Body of pancreas (tissue), 4 donors: ENCODE measurements around the gene SPINT1. TPM values are rescaled to one million over a fixed set of nuclear protein-coding genes. Genes with fewer than 3 reads are reported as not detected.

ENCODE experiments used
- ATAC-seq: fragments of 150-250 bp; one replicate; pipeline ENCODE4 v1.9.1; 2016
- DNase-seq, 4 donors: peaks; one replicate each; pipeline ENCODE4 v3.0.0-alpha.2; 2019
- H3K27ac ChIP-seq, 4 donors: fragments of 200-600 bp; sonication (generic); 1 replicate in 3 of 4; 2 replicates in 1 of 4; pipeline versions ENCODE4 v1.5.1 to v1.6.1; 2016 to 2019; ENCODE audit warnings: mild to moderate bottlenecking in 1 of 4, mixed read lengths in 1 of 4, moderate library complexity in 1 of 4
- H3K27me3 ChIP-seq, 2 donors: fragments of 200-600 bp; sonication (generic); one replicate each; pipeline ENCODE4 v1.6.0; 2016; ENCODE audit warnings: mild to moderate bottlenecking in 1 of 2
- H3K36me3 ChIP-seq, 2 donors: fragments of 200-600 bp; sonication (generic); replicated peaks in 1 of 2; 2 replicates each; pipeline ENCODE4 v1.5.1; 2016; ENCODE audit warnings: low read depth in 2 of 2; ENCODE audit not compliant: insufficient read depth in 1 of 2
- H3K4me1 ChIP-seq: fragments of 200-600 bp; sonication (generic); one replicate; pipeline ENCODE4 v1.6.0; 2016
- H3K4me3 ChIP-seq, 2 donors: fragments of 200-600 bp; sonication (generic); 1 replicate in 1 of 2; 2 replicates in 1 of 2; pipeline ENCODE4 v1.5.1; 2016 to 2019
- H3K9me3 ChIP-seq, 3 donors: fragments of 200-600 bp; sonication (generic); 1 replicate in 2 of 3; 2 replicates in 1 of 3; pipeline ENCODE4 v1.5.1; 2016
- CTCF ChIP-seq, 7 experiments: fragments of 450-650 bp in 4 of 7; fragments of 200-600 bp in 3 of 7; sonication (generic) in 3 of 7; IDR thresholded peaks; one replicate each; pipeline ENCODE4 v1.5.1; 2016 to 2019; ENCODE audit warnings: antibody characterized with exemption in 7 of 7
- POLR2A ChIP-seq, 3 donors: fragments of 450-650 bp; IDR thresholded peaks; one replicate each; pipeline ENCODE4 v1.6.1; 2016; ENCODE audit warnings: antibody characterized with exemption in 3 of 3, mild to moderate bottlenecking in 2 of 3
- WGBS, 2 donors: methylation state at CpG; one replicate each; pipeline ENCODE4 v1.1.5; 2017; 5-methylcytosine and 5-hydroxymethylcytosine counted together
- intact Hi-C: fragments of 100-400 bp; cut with DNase I; formaldehyde crosslinking; loops from one replicate; pipeline ENCODE4 v1.15.1; 2023
- total RNA-seq, 2 donors: library from RNA; depleted of rRNA; stranded (reverse); fragments of >200 nt; gene quantifications; one replicate each; pipeline ENCODE4 v1.1.0, GENCODE V29; 2016

Gene SPINT1
- total RNA-seq, 2 donors from 2014 or later, result 110 to 134 TPM

- TF ChIP-seq POLR2A (IDR thresholded peaks at IDR 0.05), result peak in 1 of 3 donors; percentile 33
- peak in 4 of 7 experiments; percentile 46 to 59 (median 52) for TF ChIP-seq CTCF (IDR thresholded peaks at IDR 0.05)
- Histone ChIP-seq H3K4me3 (no peak overlapping the region), H3K9me3 (no peaks in the 10 kb centered on the region), H3K36me3 (peaks cover 0 to 3% of the 10 kb centered on the region in 2 donors), H3K4me1 (peaks cover 41% of the 10 kb centered on the region), H3K27ac (peak overlapping the region; percentile 71 to 92 (median 84)), H3K27me3 (no peaks in the 10 kb centered on the region)
- intact Hi-C loops, result no loop called here
- WGBS, 2 donors, result 53 to 73% methylated on average over 7 of the region's 7 CpGs
- ATAC-seq, result peak; percentile 43
- DNase-seq, result peak; percentile 63 to 85 (median 76)
These were observed 3.5 kb downstream of the SPINT1 start for GRCh38 chr15:40847223-40847961.

GRCh38 chr15:40850576-40851112 lies 6.8 kb downstream of the SPINT1 start:
- Histone ChIP-seq H3K27ac (no peak overlapping the region), H3K9me3 (no peaks in the 10 kb centered on the region), H3K4me1 (peaks cover 27% of the 10 kb centered on the region), H3K36me3 (peaks cover 5 to 21% of the 10 kb centered on the region in 2 donors), H3K4me3 (no peak overlapping the region), H3K27me3 (no peaks in the 10 kb centered on the region)
- ATAC-seq (no peak), DNase-seq (no peak)
- TF ChIP-seq CTCF (IDR thresholded peaks at IDR 0.05) (no peak), POLR2A (IDR thresholded peaks at IDR 0.05) (no peak)
- WGBS, 2 donors, result 82 to 89% methylated on average over 8 of the region's 8 CpGs
- intact Hi-C loops, result no loop called here

GRCh38 chr15:40852529-40852928 lies 8.7 kb downstream of the SPINT1 start:
- 76 to 94% methylated on average over 5 of the region's 5 CpGs for WGBS, 2 donors
- H3K27ac ChIP-seq, result no peak overlapping the region
- no peaks in the 10 kb centered on the region for H3K27me3 ChIP-seq

GRCh38 chr15:40853241-40853890 lies 9.5 kb downstream of the SPINT1 start:
- no peaks in the 10 kb centered on the region for H3K27me3 ChIP-seq
- peaks cover 20% of the 10 kb centered on the region for H3K4me1 ChIP-seq
- H3K36me3 ChIP-seq, result peaks cover 5 to 27% of the 10 kb centered on the region in 2 donors
- H3K4me3 ChIP-seq, result no peak overlapping the region
- ATAC-seq (no peak), DNase-seq (no peak)
- no peak overlapping the region for H3K27ac ChIP-seq
- TF ChIP-seq CTCF (IDR thresholded peaks at IDR 0.05) (no peak), POLR2A (IDR thresholded peaks at IDR 0.05) (no peak)
- no peaks in the 10 kb centered on the region for H3K9me3 ChIP-seq
- WGBS, 2 donors, result 84 to 88% methylated on average over 12 to 13 of the region's 16 CpGs
- intact Hi-C loops, result no loop called here

More at GRCh38 chr15:40852529-40852928, 8.7 kb downstream of the SPINT1 start:
- H3K9me3 ChIP-seq, result no peaks in the 10 kb centered on the region
- TF ChIP-seq POLR2A (IDR thresholded peaks at IDR 0.05), result no peak
- DNase-seq (no peak), ATAC-seq (no peak)
- H3K36me3 ChIP-seq, result peaks cover 5 to 27% of the 10 kb centered on the region in 2 donors
- no peak overlapping the region for H3K4me3 ChIP-seq
- intact Hi-C loops, result no loop called here
- H3K4me1 ChIP-seq, result peaks cover 20% of the 10 kb centered on the region

DNA sequence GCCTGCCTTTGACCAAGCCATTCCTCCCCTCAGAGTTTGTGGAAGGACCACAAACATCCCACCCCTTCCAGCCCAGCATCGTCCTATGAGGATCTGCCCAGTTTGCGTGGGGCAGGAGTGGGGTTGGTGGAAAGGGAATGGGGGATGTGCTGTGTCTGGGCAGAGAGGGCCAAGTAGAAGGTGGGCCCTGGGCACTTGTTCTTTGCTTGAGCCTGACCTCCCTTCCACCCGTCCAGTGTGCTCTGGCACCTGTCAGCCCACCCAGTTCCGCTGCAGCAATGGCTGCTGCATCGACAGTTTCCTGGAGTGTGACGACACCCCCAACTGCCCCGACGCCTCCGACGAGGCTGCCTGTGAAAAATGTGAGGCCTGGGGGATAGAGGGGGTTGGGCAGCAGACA lies 10.3 kb downstream of the SPINT1 start:
- H3K4me3 ChIP-seq, result no peak overlapping the region
- H3K4me1 ChIP-seq, result peaks cover 28% of the 10 kb centered on the region
- no peak overlapping the region for H3K27ac ChIP-seq
- ATAC-seq (no peak), DNase-seq (no peak)
- intact Hi-C loops, result no loop called here
- no peaks in the 10 kb centered on the region for H3K27me3 ChIP-seq
- no peaks in the 10 kb centered on the region for H3K9me3 ChIP-seq
- peaks cover 5 to 27% of the 10 kb centered on the region in 2 donors for H3K36me3 ChIP-seq
- no peak for TF ChIP-seq CTCF (IDR thresholded peaks at IDR 0.05)
- no peak for TF ChIP-seq POLR2A (IDR thresholded peaks at IDR 0.05)
- WGBS, 2 donors, result 84 to 96% methylated on average over 5 to 10 of the region's 10 CpGs
